GM06990 (cell line): Measurements from ENCODE around the gene DDX4.

Source experiments
- DNase-seq: peaks from one replicate; pipeline ENCODE4 v3.0.0-alpha.2; 2011; ENCODE audit not compliant: insufficient read length; ENCODE audit errors: extremely low read depth
- H3K27me3 ChIP-seq: replicated peaks from 2 replicates; pipeline ENCODE4 v1.6.0; 2011; ENCODE audit warnings: low read length; ENCODE audit not compliant: control insufficient read depth, insufficient read depth
- H3K36me3 ChIP-seq: 2 replicates; pipeline ENCODE4 v1.5.1; 2011; ENCODE audit warnings: low read length; ENCODE audit not compliant: control insufficient read depth, insufficient read depth
- H3K4me3 ChIP-seq: replicated peaks from 2 replicates; pipeline ENCODE4 v1.5.1; 2011; ENCODE audit warnings: low read depth, mild to moderate bottlenecking, control low read depth, low read length
- CTCF ChIP-seq: IDR thresholded peaks from 2 replicates; pipeline ENCODE4 v1.5.1; 2011; ENCODE audit warnings: low read length, control low read depth, mild to moderate bottlenecking, inconsistent platforms; ENCODE audit not compliant: insufficient read depth, poor library complexity, severe bottlenecking

The DDX4 gene

GRCh38 chr5:55832446-55832845 is 94.6 kb downstream of the DDX4 start:
- no peak for DNase-seq
- no peak for TF ChIP-seq CTCF
- no peak overlapping the region for H3K4me3 ChIP-seq
- no peaks in the 10 kb centered on the region for H3K36me3 ChIP-seq
- H3K27me3 ChIP-seq: no peaks in the 10 kb centered on the region

GRCh38 chr5:55836191-55836590 is 98.3 kb downstream of the DDX4 start:
- Histone ChIP-seq H3K4me3 (no peak overlapping the region), H3K27me3 (peaks cover 2% of the 10 kb centered on the region), H3K36me3 (no peaks in the 10 kb centered on the region)
- TF ChIP-seq CTCF: no peak
- no peak for DNase-seq

- DNase-seq: no peak
- Histone ChIP-seq H3K4me3 (no peak overlapping the region), H3K36me3 (no peaks in the 10 kb centered on the region), H3K27me3 (peaks cover 2% of the 10 kb centered on the region)
- no peak for TF ChIP-seq CTCF
Measured at GRCh38 chr5:55841976-55842375, 104.1 kb downstream of the DDX4 start.

- DNase-seq: no peak
- Histone ChIP-seq H3K4me3 (no peak overlapping the region), H3K27me3 (no peaks in the 10 kb centered on the region), H3K36me3 (no peaks in the 10 kb centered on the region)
- TF ChIP-seq CTCF: no peak
Measured at GRCh38 chr5:55847837-55848236, 110.0 kb downstream of the DDX4 start.

- no peak for TF ChIP-seq CTCF
- Histone ChIP-seq H3K27me3 (no peaks in the 10 kb centered on the region), H3K36me3 (no peaks in the 10 kb centered on the region), H3K4me3 (no peak overlapping the region)
- no peak for DNase-seq
Measured at GRCh38 chr5:55848783-55849182, 110.9 kb downstream of the DDX4 start.
